ENCODE measurements around the gene MZT2A.
"Not testable (repeated sequence)": the region's sequence is repeated elsewhere in the genome, so short reads cannot be mapped to it uniquely, and the experiment has no call there.

The MZT2A gene

GRCh38 chr2:131504082-131504750 is 12.0 kb upstream of the MZT2A start:
- peaks cover 93% of the 10 kb centered on the region for H3K36me3 ChIP-seq (ENCODE audit: control insufficient read depth, insufficient read depth, low read length)
- not testable (repeated sequence) for H3K4me3 ChIP-seq (ENCODE audit: low read depth, low read length); H3K9ac ChIP-seq (ENCODE audit: low read depth, low read length); H3K4me1 ChIP-seq (ENCODE audit: control insufficient read depth, insufficient read depth, low read length); H3K27me3 ChIP-seq (ENCODE audit: control insufficient read depth, insufficient read depth, low read length); H3K9me3 ChIP-seq (ENCODE audit: control insufficient read depth, insufficient read depth, low read length); H3K27ac ChIP-seq (ENCODE audit: low read depth, low read length)

GRCh38 chr2:131503587-131503986 is 11.4 kb upstream of the MZT2A start:
- H3K9ac ChIP-seq (ENCODE audit: low read depth, low read length); H3K4me1 ChIP-seq (ENCODE audit: control insufficient read depth, insufficient read depth, low read length); H3K27me3 ChIP-seq (ENCODE audit: control insufficient read depth, insufficient read depth, low read length); H3K4me3 ChIP-seq (ENCODE audit: low read depth, low read length); H3K9me3 ChIP-seq (ENCODE audit: control insufficient read depth, insufficient read depth, low read length); H3K27ac ChIP-seq (ENCODE audit: low read depth, low read length): not testable (repeated sequence)
- H3K36me3 ChIP-seq (ENCODE audit: control insufficient read depth, insufficient read depth, low read length) = peaks cover 93% of the 10 kb centered on the region

GRCh38 chr2:131498321-131498973 is 6.2 kb upstream of the MZT2A start:
- H3K36me3 ChIP-seq (ENCODE audit: control insufficient read depth, insufficient read depth, low read length) = peaks cover 54% of the 10 kb centered on the region
- H3K27ac ChIP-seq (ENCODE audit: low read depth, low read length); H3K4me1 ChIP-seq (ENCODE audit: control insufficient read depth, insufficient read depth, low read length): not testable (repeated sequence)

GRCh38 chr2:131495506-131495905 is 3.3 kb upstream of the MZT2A start:
- H3K4me1 ChIP-seq (ENCODE audit: control insufficient read depth, insufficient read depth, low read length); H3K9me3 ChIP-seq (ENCODE audit: control insufficient read depth, insufficient read depth, low read length); H3K27ac ChIP-seq (ENCODE audit: low read depth, low read length); H3K27me3 ChIP-seq (ENCODE audit: control insufficient read depth, insufficient read depth, low read length); H3K4me3 ChIP-seq (ENCODE audit: low read depth, low read length); H3K9ac ChIP-seq (ENCODE audit: low read depth, low read length): not testable (repeated sequence)
- H3K36me3 ChIP-seq (ENCODE audit: control insufficient read depth, insufficient read depth, low read length) = peaks cover 26% of the 10 kb centered on the region

More at GRCh38 chr2:131498321-131498973, 6.2 kb upstream of the MZT2A start:
- H3K4me3 ChIP-seq (ENCODE audit: low read depth, low read length); H3K9ac ChIP-seq (ENCODE audit: low read depth, low read length); H3K9me3 ChIP-seq (ENCODE audit: control insufficient read depth, insufficient read depth, low read length); H3K27me3 ChIP-seq (ENCODE audit: control insufficient read depth, insufficient read depth, low read length): not testable (repeated sequence)

GRCh38 chr2:131493199-131493968 is 1.2 kb upstream of the MZT2A start:
- no peaks in the 10 kb centered on the region for H3K27me3 ChIP-seq (ENCODE audit: control insufficient read depth, insufficient read depth, low read length)
- H3K36me3 ChIP-seq (ENCODE audit: control insufficient read depth, insufficient read depth, low read length) = peaks cover 16% of the 10 kb centered on the region
- peak overlapping the region; percentile 92 for H3K9ac ChIP-seq (ENCODE audit: low read depth, low read length)
- H3K27ac ChIP-seq (ENCODE audit: low read depth, low read length) = peak overlapping the region; percentile 96
- H3K4me3 ChIP-seq (ENCODE audit: low read depth, low read length) = peak overlapping the region; percentile 88
- H3K9me3 ChIP-seq (ENCODE audit: control insufficient read depth, insufficient read depth, low read length) = no peaks in the 10 kb centered on the region
- H3K4me1 ChIP-seq (ENCODE audit: control insufficient read depth, insufficient read depth, low read length) = peaks cover 4% of the 10 kb centered on the region; the same call in 1 of the 2 replicates

GRCh38 chr2:131492418-131493198 is 411 bp upstream of the MZT2A start:
- H3K9ac ChIP-seq (ENCODE audit: low read depth, low read length) = peak overlapping the region; percentile 92
- peaks cover 14% of the 10 kb centered on the region for H3K36me3 ChIP-seq (ENCODE audit: control insufficient read depth, insufficient read depth, low read length)
- H3K4me3 ChIP-seq (ENCODE audit: low read depth, low read length) = peak overlapping the region; percentile 88
- no peaks in the 10 kb centered on the region for H3K27me3 ChIP-seq (ENCODE audit: control insufficient read depth, insufficient read depth, low read length)
- H3K27ac ChIP-seq (ENCODE audit: low read depth, low read length) = peak overlapping the region; percentile 96
- H3K4me1 ChIP-seq (ENCODE audit: control insufficient read depth, insufficient read depth, low read length) = peaks cover 4% of the 10 kb centered on the region; the same call in 1 of the 2 replicates
- no peaks in the 10 kb centered on the region for H3K9me3 ChIP-seq (ENCODE audit: control insufficient read depth, insufficient read depth, low read length)

GRCh38 chr2:131491469-131491836 is 744 bp downstream of the MZT2A start:
- H3K36me3 ChIP-seq (ENCODE audit: control insufficient read depth, insufficient read depth, low read length) = peaks cover 14% of the 10 kb centered on the region
- H3K4me3 ChIP-seq (ENCODE audit: low read depth, low read length) = peak overlapping the region; percentile 60
- H3K27ac ChIP-seq (ENCODE audit: low read depth, low read length); H3K9ac ChIP-seq (ENCODE audit: low read depth, low read length); H3K9me3 ChIP-seq (ENCODE audit: control insufficient read depth, insufficient read depth, low read length); H3K4me1 ChIP-seq (ENCODE audit: control insufficient read depth, insufficient read depth, low read length); H3K27me3 ChIP-seq (ENCODE audit: control insufficient read depth, insufficient read depth, low read length): not testable (repeated sequence)

- not testable (repeated sequence) for H3K9me3 ChIP-seq (ENCODE audit: control insufficient read depth, insufficient read depth, low read length); H3K27me3 ChIP-seq (ENCODE audit: control insufficient read depth, insufficient read depth, low read length); H3K9ac ChIP-seq (ENCODE audit: low read depth, low read length); H3K4me1 ChIP-seq (ENCODE audit: control insufficient read depth, insufficient read depth, low read length)
- H3K27ac ChIP-seq (ENCODE audit: low read depth, low read length) = peak overlapping the region; percentile 35
- peaks cover 14% of the 10 kb centered on the region for H3K36me3 ChIP-seq (ENCODE audit: control insufficient read depth, insufficient read depth, low read length)
- peak overlapping the region; percentile 60 for H3K4me3 ChIP-seq (ENCODE audit: low read depth, low read length)
Measured at GRCh38 chr2:131490616-131491468, 1.4 kb downstream of the MZT2A start.

GRCh38 chr2:131488306-131489205 is 3.6 kb downstream of the MZT2A start:
- no peaks in the 10 kb centered on the region for H3K27me3 ChIP-seq (ENCODE audit: control insufficient read depth, insufficient read depth, low read length)
- H3K4me1 ChIP-seq (ENCODE audit: control insufficient read depth, insufficient read depth, low read length) = peaks cover 4% of the 10 kb centered on the region; the same call in 1 of the 2 replicates
- no peak overlapping the region for H3K9ac ChIP-seq (ENCODE audit: low read depth, low read length)
- peaks cover 14% of the 10 kb centered on the region for H3K36me3 ChIP-seq (ENCODE audit: control insufficient read depth, insufficient read depth, low read length)
- H3K27ac ChIP-seq (ENCODE audit: low read depth, low read length) = no peak overlapping the region
- H3K4me3 ChIP-seq (ENCODE audit: low read depth, low read length) = no peak overlapping the region
- H3K9me3 ChIP-seq (ENCODE audit: control insufficient read depth, insufficient read depth, low read length) = no peaks in the 10 kb centered on the region

All from HUES48 (cell line).